HCT116 (cell line): Measurements from ENCODE around the gene CHEK1.

Experiments used
- POLR2A ChIP-seq: IDR thresholded peaks from 2 replicates; pipeline ENCODE4 v1.7.0; 2011; ENCODE audit warnings: borderline replicate concordance; ENCODE audit not compliant: insufficient read depth, insufficient read length; ENCODE audit errors: extremely low read depth
- RAD21 ChIP-seq: IDR thresholded peaks from 2 replicates; pipeline ENCODE4 v1.6.1; 2012; ENCODE audit warnings: low read depth, mild to moderate bottlenecking
- SIN3A ChIP-seq: IDR thresholded peaks from 2 replicates; pipeline ENCODE4 v1.6.1; 2012; ENCODE audit warnings: low read depth
- TCF7L2 ChIP-seq: IDR thresholded peaks from 2 replicates; pipeline ENCODE4 v1.7.0; 2011; ENCODE audit warnings: borderline replicate concordance, inconsistent platforms; ENCODE audit not compliant: insufficient read depth, insufficient read length; ENCODE audit errors: extremely low read depth
- YY1 ChIP-seq: IDR thresholded peaks from 2 replicates; pipeline ENCODE4 v1.6.1; 2011; ENCODE audit warnings: low read length, low read depth, moderate library complexity, mild to moderate bottlenecking; ENCODE audit not compliant: insufficient replicate concordance; ENCODE audit errors: extremely low read depth
- ZFX ChIP-seq: fragments of 450-650 bp; IDR thresholded peaks from 2 replicates; pipeline ENCODE4 v1.6.1; 2017
- ZNF274 ChIP-seq: fragments of 200-500 bp; sonication (Bioruptor generic); IDR thresholded peaks from 2 replicates; pipeline ENCODE4 v1.6.1; 2014; ENCODE audit warnings: mild to moderate bottlenecking, low read depth, low read length, inconsistent platforms
- TF ChIP-seq, protein P1 (sequence below), 3 experiments: fragments of 200-600 bp in 1 of 3; sonication (generic) in 1 of 3; IDR thresholded peaks in 2 of 3; conservative IDR thresholded peaks in 1 of 3; 2 replicates each; pipeline ENCODE4 v1.5.1; 2012 to 2017; ENCODE audit warnings: low read depth in 2 of 3, low read length in 2 of 3, antibody characterized with exemption in 1 of 3, borderline replicate concordance in 1 of 3, control low read depth in 1 of 3, mild to moderate bottlenecking in 1 of 3, mixed read lengths in 1 of 3, mixed run types in 1 of 3, moderate library complexity in 1 of 3; ENCODE audit not compliant: insufficient read depth in 1 of 3
- TF ChIP-seq, protein P2 (sequence below): IDR thresholded peaks from 2 replicates; pipeline ENCODE4 v1.6.1; 2012

DNA sequence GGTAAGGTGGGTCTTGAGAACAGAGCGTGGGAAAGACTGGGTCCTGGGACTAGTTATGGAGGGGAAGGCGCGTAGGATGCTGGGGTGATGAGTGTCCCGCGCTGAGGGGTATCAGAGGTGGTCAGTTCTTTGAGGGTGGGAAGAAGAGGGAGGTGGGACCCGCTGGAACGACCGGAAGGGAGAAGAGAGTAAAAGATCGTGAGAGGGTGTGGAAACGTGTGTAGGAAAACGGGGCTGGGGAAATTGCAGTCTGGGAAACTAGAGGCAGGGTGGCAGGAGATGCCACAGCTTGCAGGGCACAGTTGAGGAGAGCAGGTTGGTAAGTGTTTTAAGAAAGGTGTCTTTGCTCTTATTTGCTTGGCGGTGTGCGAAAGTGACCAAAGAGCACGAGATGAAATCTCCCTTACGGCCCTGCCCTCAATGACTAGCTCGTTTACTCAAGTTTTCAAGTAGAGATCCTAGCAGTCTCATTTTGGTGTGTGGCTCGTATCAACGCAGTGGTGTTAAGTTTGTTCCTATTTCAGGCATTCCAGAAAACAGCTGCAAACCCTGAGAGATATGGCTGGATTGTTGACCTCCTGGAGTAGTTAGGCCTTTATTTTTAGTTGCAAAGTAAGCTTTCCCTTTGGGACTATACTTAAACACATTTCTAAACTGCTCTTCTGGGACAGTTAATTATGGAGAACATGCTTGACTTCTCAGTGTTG, 31.7 kb upstream of the CHEK1 start:
- TF ChIP-seq, protein P1, sequence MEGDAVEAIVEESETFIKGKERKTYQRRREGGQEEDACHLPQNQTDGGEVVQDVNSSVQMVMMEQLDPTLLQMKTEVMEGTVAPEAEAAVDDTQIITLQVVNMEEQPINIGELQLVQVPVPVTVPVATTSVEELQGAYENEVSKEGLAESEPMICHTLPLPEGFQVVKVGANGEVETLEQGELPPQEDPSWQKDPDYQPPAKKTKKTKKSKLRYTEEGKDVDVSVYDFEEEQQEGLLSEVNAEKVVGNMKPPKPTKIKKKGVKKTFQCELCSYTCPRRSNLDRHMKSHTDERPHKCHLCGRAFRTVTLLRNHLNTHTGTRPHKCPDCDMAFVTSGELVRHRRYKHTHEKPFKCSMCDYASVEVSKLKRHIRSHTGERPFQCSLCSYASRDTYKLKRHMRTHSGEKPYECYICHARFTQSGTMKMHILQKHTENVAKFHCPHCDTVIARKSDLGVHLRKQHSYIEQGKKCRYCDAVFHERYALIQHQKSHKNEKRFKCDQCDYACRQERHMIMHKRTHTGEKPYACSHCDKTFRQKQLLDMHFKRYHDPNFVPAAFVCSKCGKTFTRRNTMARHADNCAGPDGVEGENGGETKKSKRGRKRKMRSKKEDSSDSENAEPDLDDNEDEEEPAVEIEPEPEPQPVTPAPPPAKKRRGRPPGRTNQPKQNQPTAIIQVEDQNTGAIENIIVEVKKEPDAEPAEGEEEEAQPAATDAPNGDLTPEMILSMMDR (IDR thresholded peaks at IDR 0.05 in 2 of 3, conservative IDR thresholded peaks at IDR 0.05 in 1 of 3; ENCODE audit: borderline replicate concordance in 1 of 3, insufficient read depth in 1 of 3, low read depth in 2 of 3, low read length in 2 of 3), result no peak
- TF ChIP-seq ZNF274 (no peak), ZFX (no peak), POLR2A (no peak), SIN3A (no peak), TCF7L2 (no peak), YY1 (no peak), RAD21 (no peak)
- TF ChIP-seq, protein P2, sequence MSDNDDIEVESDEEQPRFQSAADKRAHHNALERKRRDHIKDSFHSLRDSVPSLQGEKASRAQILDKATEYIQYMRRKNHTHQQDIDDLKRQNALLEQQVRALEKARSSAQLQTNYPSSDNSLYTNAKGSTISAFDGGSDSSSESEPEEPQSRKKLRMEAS, result no peak
